CD4-positive, alpha-beta T cell treated with Interleukin-17A for 4 hours (primary cell): Measurements from ENCODE around the gene SORL1-AS1.

Experiments
- DNase-seq: peaks from one replicate; pipeline ENCODE4 v3.0.0-alpha.2; 2020; ENCODE audit warnings: mixed read lengths

Gene SORL1-AS1

DNA sequence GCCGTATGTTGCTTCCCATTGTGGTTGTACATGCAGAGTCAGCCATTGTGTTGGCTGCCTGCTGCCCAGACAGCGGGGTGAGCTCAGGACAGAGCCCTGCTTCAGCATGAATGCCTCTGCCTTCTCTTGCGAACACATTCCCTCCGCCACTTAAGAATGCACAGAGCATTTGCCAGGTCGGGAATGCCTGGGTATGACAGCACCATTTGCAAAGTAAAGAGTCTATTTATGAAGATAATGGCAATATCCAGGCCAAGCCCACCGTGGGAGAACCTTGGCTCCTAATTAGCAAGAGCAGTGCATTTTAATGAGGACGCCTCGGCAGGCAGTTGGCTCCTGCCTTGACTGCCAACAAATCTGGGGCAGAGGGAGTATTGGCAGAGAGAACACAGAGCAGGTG lies 63.1 kb downstream of the SORL1-AS1 start:
- no peak for DNase-seq
